Measurements from ENCODE around the gene ELOA.

ELOA gene, protein sequence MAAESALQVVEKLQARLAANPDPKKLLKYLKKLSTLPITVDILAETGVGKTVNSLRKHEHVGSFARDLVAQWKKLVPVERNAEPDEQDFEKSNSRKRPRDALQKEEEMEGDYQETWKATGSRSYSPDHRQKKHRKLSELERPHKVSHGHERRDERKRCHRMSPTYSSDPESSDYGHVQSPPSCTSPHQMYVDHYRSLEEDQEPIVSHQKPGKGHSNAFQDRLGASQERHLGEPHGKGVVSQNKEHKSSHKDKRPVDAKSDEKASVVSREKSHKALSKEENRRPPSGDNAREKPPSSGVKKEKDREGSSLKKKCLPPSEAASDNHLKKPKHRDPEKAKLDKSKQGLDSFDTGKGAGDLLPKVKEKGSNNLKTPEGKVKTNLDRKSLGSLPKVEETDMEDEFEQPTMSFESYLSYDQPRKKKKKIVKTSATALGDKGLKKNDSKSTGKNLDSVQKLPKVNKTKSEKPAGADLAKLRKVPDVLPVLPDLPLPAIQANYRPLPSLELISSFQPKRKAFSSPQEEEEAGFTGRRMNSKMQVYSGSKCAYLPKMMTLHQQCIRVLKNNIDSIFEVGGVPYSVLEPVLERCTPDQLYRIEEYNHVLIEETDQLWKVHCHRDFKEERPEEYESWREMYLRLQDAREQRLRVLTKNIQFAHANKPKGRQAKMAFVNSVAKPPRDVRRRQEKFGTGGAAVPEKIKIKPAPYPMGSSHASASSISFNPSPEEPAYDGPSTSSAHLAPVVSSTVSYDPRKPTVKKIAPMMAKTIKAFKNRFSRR

DNA sequence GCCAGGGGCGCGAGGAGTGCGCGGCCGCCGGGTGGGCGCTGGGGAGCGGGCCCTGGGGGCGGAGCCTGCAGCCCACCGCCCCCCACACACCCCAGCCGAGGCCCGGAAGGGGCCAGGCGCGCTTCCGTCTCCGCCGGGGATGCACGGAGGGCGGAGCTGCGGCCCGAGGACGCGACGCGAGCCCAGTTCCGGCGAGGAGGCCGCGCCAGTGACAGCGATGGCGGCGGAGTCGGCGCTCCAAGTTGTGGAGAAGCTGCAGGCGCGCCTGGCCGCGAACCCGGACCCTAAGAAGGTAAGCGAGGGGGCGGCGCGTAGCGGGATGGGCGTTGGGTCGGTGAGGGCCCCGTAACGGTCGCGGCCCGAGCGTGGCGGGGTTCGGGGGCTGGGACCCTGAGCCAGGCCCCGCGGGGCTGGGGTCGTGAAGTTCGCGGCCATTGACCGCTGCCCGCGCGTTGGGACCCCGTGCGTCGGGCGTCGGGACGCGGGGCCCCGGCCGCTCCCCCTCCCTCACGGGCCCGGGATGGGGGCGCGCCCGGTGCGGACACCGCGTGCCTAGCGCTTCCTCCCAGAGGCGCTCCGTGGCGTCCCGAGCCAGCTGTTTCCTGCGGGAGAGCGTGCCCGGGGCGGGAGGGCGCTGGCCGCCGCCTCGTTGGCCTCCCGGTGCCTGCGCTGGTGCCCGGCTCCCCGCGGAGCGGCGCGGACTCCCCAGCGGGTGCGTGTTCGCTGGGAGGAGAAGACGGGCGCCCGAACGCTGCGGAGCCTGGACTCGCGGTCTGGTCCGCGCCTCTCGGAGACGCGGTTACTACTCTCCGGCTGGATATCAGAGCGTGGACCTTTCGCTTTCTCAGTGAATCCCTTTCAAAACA lies at the start of gene ELOA:
TSS of gene ELOA (plus strand) at position 185 of the 866 bp plus-strand sequence. CDS start at position 218, 33 bp downstream.
- DNase-seq (ENCODE audit: low spot score), result peak; percentile 68

DNA sequence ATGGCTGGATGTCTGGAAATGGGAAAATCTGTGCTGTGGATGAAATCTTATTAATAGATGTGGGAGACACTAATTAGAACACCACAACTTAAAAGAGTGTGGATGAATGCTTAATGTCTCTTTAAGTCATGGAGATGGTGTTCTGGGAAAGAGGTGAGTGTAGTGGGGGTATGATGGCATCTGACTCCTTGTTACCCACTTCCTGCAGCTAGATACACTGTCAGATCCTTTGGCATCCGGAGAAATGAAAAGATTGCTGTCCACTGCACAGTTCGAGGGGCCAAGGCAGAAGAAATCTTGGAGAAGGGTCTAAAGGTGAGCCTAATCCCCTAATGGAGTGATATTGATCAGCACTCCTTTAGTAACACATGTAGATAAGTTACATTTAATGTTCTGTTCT lies 49.7 kb upstream of the ELOA start:
- DNase-seq (ENCODE audit: low spot score), result no peak

DNA sequence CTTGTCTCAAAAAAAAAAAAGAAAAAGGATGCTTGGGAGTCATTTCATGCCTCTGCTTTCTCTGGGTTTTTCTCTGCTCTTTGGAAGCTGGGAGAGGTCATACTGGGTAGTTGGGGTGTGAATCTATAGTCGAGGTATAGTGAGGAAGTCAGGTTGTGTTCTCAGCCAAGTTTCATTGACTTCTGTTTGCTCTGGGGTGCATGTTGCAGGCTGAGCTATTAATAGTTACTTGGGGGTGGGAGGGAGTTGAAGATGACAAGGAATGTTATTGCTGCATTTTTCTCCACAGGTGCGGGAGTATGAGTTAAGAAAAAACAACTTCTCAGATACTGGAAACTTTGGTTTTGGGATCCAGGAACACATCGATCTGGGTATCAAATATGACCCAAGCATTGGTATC lies 48.9 kb upstream of the ELOA start:
- no peak for DNase-seq (ENCODE audit: low spot score)

DNA sequence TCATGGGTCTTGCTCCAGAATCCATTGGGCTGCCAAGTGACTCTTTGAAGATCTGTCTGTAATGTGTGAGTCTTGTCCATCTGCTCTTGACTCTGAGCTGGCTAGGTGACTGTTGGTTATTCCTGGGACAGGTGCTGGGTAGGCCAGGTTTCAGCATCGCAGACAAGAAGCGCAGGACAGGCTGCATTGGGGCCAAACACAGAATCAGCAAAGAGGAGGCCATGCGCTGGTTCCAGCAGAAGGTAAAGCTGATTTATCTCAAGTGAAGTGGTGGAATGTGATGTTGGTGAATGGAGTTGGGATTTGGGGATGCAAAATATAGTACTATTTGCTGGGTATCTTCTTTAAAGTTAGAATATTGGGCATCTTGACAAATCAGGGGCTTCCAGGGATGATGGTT lies 47.6 kb upstream of the ELOA start:
- DNase-seq (ENCODE audit: low spot score), result no peak

DNA sequence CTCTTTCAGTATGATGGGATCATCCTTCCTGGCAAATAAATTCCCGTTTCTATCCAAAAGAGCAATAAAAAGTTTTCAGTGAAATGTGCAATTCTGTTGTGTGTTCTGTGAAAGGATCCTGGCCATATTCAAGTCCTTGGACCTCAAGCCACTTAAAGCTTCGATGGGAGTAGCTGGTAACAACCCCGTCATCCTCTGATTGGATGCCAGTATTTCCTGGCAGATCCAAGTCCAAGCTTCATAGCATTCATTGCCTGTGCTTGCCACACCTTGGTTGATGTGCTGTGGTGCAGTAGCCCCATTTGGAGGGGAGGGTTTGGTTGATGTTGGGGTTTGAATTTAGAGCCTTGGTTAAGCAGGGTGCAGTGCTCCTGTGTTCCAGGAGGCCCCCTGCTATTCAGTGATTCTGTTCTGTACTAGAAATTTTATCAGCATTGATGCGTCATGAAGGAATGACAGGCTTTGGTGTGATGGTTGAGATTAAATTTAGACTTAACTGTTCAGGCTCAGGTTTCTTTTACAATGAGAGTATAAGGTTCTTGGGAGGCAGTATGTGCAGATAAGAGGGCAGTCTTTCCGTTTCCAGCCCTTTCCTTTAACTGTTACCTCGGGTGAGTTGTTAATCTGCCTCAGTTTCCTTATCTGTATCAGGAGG lies 46.8 kb upstream of the ELOA start:
- no peak for DNase-seq (ENCODE audit: low spot score)

DNA sequence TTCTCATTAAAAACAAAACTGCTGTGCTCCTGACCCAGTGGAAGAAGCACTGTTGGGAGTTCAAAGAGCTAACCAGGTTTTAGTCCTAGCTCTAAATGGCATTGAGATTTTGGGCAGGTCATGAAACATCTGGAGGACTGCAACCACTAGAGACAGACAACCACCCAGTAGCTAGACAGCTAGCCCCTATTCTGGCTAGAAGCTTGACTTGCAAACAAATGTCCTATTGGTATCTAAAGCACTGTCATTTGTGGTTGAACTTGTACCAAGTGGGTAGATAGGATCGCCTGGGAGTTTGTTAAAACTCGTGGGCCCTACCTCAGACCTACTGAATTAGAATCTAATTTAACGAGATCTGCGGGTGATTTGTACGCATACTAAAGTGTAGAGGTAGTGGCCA lies 44.8 kb upstream of the ELOA start:
- no peak for DNase-seq (ENCODE audit: low spot score)

DNA sequence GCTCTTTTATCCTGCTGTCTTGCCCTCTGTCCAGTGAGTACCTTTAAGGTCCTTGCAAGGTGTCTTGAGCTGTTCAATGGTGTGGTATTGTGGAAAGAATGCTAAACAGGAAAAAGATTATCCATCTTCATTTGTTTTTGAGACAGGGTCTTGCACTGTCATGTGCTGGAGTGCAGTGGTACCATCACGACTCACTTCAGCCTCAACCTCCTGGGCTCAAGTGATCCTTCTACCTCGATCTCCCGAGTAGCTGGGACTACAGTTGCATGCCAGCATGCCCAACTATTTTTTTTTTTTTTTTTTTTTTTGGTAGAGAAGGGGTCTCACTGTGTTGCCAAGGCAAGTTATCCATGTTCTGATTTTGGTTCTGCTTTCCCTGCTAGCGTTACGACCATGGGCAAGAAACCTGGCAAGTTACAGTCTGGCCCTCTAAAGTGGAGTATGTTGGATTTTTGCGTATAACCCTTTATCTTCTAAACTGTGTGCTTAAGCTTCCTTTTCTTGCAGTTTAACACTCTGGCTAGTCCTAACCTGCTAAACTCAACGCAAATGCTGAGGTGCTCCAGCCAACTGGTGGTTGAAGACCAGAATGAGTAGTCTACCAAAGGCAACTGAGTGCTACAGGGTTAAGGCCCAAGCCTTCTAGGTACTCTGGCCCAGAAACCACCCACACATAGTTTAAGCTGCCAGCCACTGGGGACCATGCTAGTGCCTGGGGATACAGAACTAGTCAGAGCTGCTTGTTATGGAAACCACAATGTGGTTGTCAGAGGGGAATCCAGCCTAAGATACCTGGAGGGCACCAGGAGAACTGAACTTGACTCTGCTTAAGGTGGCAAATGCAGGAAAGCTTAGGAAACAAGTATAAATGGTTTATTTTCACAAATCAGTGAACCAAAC lies 43.7 kb upstream of the ELOA start:
- no peak for DNase-seq (ENCODE audit: low spot score)

DNA sequence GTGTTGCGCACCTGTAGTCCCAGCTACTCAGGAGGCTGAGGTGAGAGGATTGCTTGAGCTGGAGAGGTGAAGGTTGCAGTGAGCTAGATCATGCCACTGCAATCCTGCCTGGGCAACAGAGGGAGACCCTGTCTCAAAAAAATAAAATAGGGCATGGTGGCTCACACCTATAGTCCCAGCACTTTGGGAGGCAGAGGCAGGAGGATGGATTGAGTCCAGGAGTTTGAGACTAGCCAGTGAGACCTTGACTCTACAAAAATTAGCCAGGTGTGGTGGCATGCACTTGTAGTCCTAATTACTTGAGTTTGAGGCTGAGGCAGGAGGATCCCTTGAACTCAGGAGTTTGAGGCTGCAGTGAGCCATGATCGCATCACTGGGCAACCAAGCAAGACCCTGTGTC lies 42.0 kb upstream of the ELOA start:
- DNase-seq (ENCODE audit: low spot score), result no peak

DNA sequence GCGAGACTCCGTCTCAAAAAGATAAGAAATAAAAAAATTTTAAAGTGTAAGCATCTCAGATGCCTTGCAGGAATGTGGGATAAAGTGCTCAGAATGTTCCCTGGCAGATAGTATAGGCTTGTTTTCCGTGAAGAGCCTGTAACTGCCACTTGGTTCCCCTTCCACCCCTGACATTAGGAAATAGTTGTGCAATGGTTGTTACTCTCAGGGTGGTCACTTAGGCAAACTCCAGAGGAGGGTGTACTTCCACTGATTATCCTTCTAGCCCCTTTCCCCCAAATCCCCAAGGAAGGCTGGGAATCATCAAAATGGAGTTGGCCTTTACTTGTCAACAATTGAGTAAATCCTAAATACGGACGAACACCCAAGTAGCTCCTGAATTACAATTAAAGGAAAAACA lies 41.3 kb upstream of the ELOA start:
- no peak for DNase-seq (ENCODE audit: low spot score)

DNA sequence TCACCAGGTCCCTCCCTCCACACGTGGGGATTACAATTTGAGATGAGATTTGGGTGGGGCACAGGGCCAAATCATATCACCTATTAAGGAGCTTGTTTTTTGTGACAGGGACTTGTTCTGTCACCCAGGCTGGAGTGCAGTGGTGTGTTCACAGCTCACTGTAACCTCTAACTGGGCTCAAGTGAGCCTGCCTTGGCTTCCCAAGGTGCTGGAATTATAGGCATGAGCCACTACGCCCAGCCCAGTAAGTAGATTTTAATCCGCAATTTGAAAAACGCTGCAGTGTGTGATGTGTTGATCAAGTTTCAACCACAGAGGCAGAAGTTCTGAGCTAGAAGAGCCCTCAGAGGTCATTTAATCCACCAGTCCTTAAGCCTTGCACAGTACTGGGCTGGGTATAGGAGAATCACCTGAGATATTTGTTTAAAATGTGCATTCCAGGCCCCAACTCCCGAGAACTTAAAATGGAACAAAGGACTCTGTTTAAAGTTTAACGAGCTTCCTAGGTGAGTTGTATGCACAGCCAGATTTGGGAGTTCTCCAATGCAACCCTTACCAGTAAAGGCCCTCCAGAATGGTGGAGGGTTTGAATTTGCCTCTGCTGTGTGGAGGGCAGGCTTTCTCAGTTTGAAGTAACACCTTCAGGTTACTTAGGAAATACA lies 38.3 kb upstream of the ELOA start:
- DNase-seq (ENCODE audit: low spot score), result no peak

DNA sequence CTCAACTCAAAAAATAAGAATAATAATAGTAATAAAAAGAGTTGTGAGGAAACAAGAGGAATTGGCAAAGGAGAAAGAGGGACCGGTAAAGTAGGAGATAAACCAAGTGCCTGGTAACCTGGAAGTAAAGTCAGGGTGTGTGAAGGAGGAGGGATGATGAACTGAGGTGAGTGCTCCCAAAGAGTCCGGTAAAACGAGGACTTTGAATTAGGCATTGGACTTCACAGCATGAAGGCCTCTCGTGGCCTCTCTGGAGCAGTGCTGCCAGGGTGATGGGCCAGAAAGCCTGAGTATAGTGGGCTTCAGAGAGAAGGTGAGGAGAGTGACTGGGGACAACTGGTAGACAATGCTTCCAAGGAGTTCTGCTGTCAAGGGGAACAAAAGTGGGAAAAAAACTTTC lies 34.0 kb upstream of the ELOA start:
- no peak for DNase-seq (ENCODE audit: low spot score)

DNA sequence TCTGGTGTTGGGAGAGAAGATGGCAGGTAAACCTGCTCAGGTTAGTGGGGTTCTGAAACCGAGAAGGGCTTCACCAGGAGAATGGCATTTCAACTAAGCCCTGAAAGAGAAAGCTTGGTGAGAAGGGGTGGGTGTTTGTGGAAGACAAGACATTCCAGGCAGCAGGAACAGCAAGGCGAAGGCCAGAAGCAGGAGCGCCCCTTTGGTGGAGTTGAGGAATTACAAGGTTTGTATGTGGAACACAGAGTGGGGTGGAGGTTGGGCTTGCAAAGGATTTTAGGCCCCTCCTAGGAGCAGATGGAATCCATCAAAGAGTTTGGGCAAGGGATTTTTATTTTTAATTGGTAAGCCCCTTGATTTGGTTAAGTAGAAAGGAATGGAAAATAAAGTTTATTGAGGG lies 24.8 kb upstream of the ELOA start:
- DNase-seq (ENCODE audit: low spot score), result peak; percentile 13

DNA sequence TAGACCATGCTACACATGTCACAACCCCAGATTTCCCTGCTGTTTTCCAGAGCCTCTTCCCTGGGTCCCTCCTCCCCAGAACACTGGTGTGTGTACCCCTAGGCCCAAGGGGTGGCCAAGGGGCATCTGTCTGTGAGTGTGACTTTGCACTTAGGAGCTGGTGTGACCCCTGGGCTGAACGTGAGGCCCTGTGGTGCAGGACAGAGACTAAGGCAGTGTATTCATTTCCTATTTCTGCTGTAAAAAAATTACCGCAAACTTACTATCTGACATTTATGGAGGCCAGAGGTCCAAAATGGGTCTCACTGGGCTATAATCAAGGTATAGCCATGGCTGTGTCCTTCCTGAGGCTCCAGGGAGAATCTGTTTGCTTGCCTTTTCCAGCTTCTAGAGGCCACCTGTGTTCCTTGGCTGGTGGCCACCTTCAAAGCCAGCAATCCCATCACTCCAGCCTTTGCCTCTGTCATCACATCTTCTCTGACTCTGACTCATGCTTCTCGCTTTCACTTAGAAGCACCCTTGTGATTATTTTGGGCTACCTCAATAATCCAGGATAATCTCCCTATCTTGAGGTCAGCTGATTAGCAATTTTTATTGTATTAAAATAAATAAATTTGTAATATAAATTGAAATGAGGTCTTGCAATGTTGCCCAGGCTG lies 24.0 kb upstream of the ELOA start:
- no peak for DNase-seq (ENCODE audit: low spot score)

DNA sequence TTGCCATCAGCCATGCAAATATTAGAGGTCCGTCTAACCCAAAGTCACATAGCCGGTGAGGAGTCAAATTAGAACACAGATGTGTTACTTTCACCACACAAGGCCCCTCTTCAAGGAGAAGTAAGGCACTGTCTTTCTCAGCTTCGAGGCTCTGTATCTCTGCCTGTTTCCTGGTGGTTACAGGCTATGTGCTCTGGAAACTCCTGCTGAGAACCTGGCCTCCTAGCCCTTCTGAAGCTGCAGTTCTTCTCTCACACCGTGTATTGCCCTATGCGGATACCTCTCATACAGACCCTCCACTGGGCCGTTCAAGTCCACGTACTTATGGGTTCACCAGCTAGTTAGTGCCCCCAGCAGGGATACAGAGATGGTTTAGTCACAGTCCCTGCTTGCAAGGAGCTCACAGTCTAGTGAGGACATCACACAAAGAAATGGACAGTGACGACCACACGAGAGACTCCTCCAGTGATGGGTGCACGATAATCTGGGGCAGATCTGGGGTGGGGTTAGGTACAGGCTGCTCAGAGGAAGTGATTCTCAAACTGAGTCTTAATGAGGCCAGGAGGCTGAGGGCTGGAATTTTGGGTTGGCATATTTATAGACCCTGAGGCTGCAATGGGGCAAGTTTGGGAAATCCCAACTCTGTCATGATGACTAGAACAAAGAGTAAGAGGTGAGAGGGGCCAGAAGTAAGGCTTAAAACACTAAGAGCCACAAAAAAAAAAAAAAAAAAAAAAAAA lies 22.8 kb upstream of the ELOA start:
- no peak for DNase-seq (ENCODE audit: low spot score)

DNA sequence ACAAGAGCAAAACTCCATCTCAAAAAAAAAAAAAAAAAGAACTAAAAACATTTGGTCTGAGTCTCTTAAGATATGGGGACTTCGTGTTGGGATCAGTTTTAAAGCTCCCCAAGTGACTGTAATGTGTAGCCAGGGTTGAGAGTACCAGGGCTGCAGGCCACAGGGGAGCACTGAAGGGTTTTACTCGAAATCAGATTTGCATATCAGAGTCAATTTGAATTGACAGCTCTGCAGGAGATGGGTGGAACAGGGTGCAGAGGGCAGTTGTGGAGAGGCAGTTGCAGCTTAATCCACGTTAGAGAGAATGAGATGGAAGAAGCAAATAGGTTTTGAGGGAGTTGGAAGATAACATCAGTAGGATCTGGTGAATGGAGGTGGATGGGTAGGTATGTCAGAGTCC lies 20.6 kb upstream of the ELOA start:
- no peak for DNase-seq (ENCODE audit: low spot score)

DNA sequence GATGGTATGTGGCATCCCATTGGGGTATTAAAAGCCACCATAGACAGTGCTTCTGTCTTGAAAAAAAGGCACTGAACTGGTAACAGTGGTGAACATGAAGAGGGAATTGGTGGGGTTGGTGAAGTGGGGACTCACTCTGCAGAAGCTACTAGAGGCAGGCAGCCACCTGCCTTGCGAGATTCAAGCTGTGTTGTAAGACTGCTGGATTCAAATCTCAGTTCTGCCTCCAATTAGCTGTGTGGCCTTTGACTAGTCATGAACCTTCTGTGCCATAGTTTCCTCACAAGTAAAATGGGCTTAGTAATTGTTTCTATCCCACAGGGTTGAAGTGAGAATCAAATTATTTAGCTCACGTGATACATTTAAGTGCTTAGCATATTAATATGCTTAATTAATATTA lies 16.6 kb upstream of the ELOA start:
- DNase-seq (ENCODE audit: low spot score), result no peak

DNA sequence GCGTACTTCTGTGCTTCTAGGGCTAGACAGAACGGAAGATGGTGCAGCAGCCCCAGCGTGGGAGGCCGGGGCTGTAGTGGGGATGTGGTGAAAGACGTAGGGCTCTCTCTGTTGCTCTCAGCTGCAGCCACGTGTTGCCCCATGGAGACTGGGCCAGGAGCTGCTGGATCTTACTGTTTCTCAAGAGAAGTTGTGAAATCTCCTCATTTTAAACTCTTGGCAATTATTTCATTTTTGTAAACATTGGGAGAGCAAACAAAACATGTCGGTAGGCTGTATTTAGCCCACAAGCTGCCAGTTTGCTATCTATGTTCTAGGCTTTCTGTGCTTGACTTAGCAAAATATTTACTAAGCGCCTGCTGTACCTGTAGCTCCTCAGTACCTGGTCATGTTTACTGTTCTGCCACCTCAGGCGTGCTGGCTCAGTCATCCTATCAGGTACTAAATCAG lies 15.9 kb upstream of the ELOA start:
- no peak for DNase-seq (ENCODE audit: low spot score)

DNA sequence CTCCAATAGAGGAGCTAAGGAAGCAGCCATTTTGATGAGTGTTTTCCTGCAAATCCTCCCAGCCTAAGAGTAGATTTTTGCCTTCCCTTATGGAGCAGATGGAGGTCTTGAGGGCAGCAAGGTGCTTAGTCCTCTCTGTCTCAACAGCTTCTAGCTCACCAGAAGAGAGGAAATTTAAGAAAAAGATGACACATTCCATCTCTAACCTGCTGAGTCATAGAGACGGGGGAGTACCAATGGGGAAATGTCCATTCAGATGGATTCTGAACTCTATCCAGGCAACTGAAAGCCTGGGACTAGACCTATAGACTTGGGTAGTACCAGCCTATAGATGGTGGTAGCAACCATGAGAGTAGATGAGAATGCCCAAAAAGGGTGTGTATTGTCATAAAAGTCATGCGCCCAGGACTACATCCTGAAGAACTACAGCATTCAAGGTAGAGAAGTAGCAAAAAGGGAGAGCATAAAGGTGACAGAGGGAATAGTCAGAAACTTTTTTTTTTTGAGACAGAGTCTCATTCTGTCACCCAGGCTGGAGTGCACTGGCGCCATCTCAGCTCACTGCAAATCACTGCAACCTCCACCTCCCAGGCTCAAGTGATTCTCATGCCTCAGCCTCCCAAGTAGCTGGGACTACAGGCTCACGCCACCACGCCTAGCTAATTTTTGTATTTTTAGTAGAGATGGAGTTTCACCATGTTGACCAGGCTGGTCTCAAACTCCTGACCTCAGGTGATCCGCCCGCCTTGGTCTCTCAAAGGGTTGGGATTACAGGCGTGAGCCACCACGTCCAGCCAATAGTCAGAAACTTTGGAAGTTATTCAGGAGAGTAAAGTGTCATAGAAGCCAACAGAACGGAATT lies 10.7 kb upstream of the ELOA start:
- no peak for DNase-seq (ENCODE audit: low spot score)
